HepG2 (cell line): ENCODE results near the gene LBX2. TPM values are rescaled to one million over a fixed set of nuclear protein-coding genes. Genes with fewer than 3 reads are reported as not detected.
A peak's percentile ranks its signal among the peaks of the same experiment; 100 is the strongest.

Source experiments
- ATAC-seq: fragments of 200-7000 bp; cut with Tn5 transposase; 3 replicates; pipeline ENCODE4 v1.9.1; 2020; ENCODE audit warnings: mild to moderate bottlenecking, moderate library complexity
- BruUV-seq: library from RNA; stranded (reverse); fragments of 400-500 nt; replicated peaks from 2 replicates; lab custom pipeline; 2021; lab: Mats Ljungman, UMichigan
- CTCF ChIA-PET: fragments of 300-600 bp; formaldehyde crosslinking; extraction: SDS; loops from one replicate; lab custom pipeline; 2021; ENCODE audit warnings: low total read pairs, inconsistent platforms, low intra/inter-chr PET ratio; lab: Yijun Ruan, JAX
- POLR2A ChIA-PET: fragments of 350-600 bp; sonication (Branson Sonifier 250); formaldehyde crosslinking; loops from one replicate; lab custom pipeline; 2020; ENCODE audit warnings: antibody characterized with exemption, inconsistent platforms; lab: Yijun Ruan, JAX
- DNase-seq: peaks from one replicate; pipeline ENCODE4 v3.0.0-alpha.2; 2015; ENCODE audit warnings: low spot score
- FAIRE-seq: peaks from 3 replicates; lab custom pipeline; 2011; peaks lifted over from hg19 to GRCh38; lab: Jason Lieb, UNC
- H2AFZ ChIP-seq: one replicate; pipeline ENCODE4 v1.6.1; 2011; ENCODE audit warnings: low read length, inconsistent platforms
- H3K27ac ChIP-seq: fragments of 300-600 bp; 3 replicates; pipeline ENCODE4 v1.8.0; 2011; ENCODE audit warnings: mixed run types, mild to moderate bottlenecking, mixed read lengths, low read length, inconsistent platforms; ENCODE audit not compliant: insufficient read depth; ENCODE audit errors: extremely low read length
- H3K27me3 ChIP-seq, 2 experiments: fragments of 200-600 bp in 1 of 2; 2 replicates in 1 of 2; 3 replicates in 1 of 2; pipeline versions ENCODE4 v1.6.0 to v1.8.0; 2011; ENCODE audit warnings: low read length in 2 of 2, mild to moderate bottlenecking in 2 of 2, moderate library complexity in 2 of 2, inconsistent platforms in 1 of 2; ENCODE audit not compliant: insufficient read depth in 2 of 2, control insufficient read depth in 1 of 2
- H3K36me3 ChIP-seq, 2 experiments: fragments of 200-600 bp in 1 of 2; replicated peaks in 1 of 2; 2 replicates in 1 of 2; 3 replicates in 1 of 2; pipeline versions ENCODE4 v1.5.1 to v1.8.0; 2011; ENCODE audit warnings: low read length in 2 of 2, inconsistent platforms in 1 of 2; ENCODE audit not compliant: insufficient read depth in 2 of 2, control insufficient read depth in 1 of 2
- H3K4me1 ChIP-seq: 2 replicates; pipeline ENCODE4 v1.5.1; 2012; ENCODE audit warnings: low read length, inconsistent platforms; ENCODE audit not compliant: insufficient read depth
- H3K4me2 ChIP-seq: 2 replicates; pipeline ENCODE4 v1.6.0; 2011; ENCODE audit warnings: low read depth, low read length, inconsistent platforms
- H3K4me3 ChIP-seq, 3 experiments: fragments of 200-600 bp in 1 of 3; sonication (generic), shearing (Covaris generic) in 1 of 3; replicated peaks in 1 of 3; 2 replicates each; pipeline ENCODE4 v1.5.1; 2011 to 2016; ENCODE audit warnings: low read length in 3 of 3, inconsistent platforms in 2 of 3, low read depth in 2 of 3, mild to moderate bottlenecking in 2 of 3, control low read depth in 1 of 3, mixed read lengths in 1 of 3; ENCODE audit not compliant: insufficient read depth in 1 of 3
- H3K79me2 ChIP-seq: one replicate; pipeline ENCODE4 v1.6.1; 2011; ENCODE audit warnings: low read length, inconsistent platforms; ENCODE audit not compliant: insufficient read depth
- H3K9ac ChIP-seq: 2 replicates; pipeline ENCODE4 v1.6.0; 2011; ENCODE audit warnings: mild to moderate bottlenecking, low read depth, low read length, inconsistent platforms; ENCODE audit not compliant: insufficient read depth
- H3K9me3 ChIP-seq: 2 replicates; pipeline ENCODE4 v1.5.1; 2012; ENCODE audit warnings: mild to moderate bottlenecking, low read length
- H4K20me1 ChIP-seq: 2 replicates; pipeline ENCODE4 v1.6.0; 2011; ENCODE audit warnings: inconsistent platforms, mild to moderate bottlenecking, low read length, moderate library complexity; ENCODE audit not compliant: insufficient read depth
- TEAD2 ChIP-seq: sonication (generic); formaldehyde crosslinking; IDR thresholded peaks from 2 replicates; pipeline ENCODE4 v1.9.0; 2021; ENCODE audit warnings: missing genetic modification reagents
- ZFX ChIP-seq: sonication (generic); formaldehyde crosslinking; IDR thresholded peaks from 2 replicates; pipeline ENCODE4 v1.4.0; 2020; ENCODE audit warnings: mild to moderate bottlenecking, low read depth, missing genetic modification reagents, moderate library complexity
- ZNF672 ChIP-seq: sonication (generic); formaldehyde crosslinking; IDR thresholded peaks from 2 replicates; pipeline ENCODE4 v1.8.1; 2022; ENCODE audit warnings: missing genetic modification reagents
- WGBS: methylation state at CpG from one replicate; pipeline ENCODE4 v1.1.6; 2017; ENCODE audit warnings: low lambda C conversion rate; 5-methylcytosine and 5-hydroxymethylcytosine counted together
- in situ Hi-C: cut with HindIII; loops from 2 replicates; pipeline ENCODE4 v1.10.0; 2017; ENCODE audit warnings: low pct_unique_long_range_greater_than_20kb; ENCODE audit not compliant: extremely low pct_ligation_motif_present
- intact Hi-C: fragments of 100-400 bp; cut with micrococcal nuclease; formaldehyde crosslinking; loops from one replicate; pipeline ENCODE4 v1.10.0; 2022; ENCODE audit not compliant: unreplicated experiment
- polyA plus RNA-seq, 8 experiments: library from polyadenylated mRNA; depleted of rRNA in 3 of 8; stranded (reverse) in 7 of 8; unstranded in 1 of 8; fragments of >200 nt; fragmentation: Illumina TruSeq in 4 of 8; extraction: Trizol in 4 of 8; gene quantifications; 2 replicates each; pipeline versions ENCODE4 v1.2.1 to v1.2.3, GENCODE V29; 2011 to 2016; ENCODE audit warnings: low read depth in 4 of 8, missing spikeins in 1 of 8, mixed read lengths in 1 of 8; ENCODE audit not compliant: insufficient read depth in 1 of 8
- total RNA-seq, 5 experiments: library from RNA; depleted of rRNA; stranded (reverse); fragments of >200 nt; fragmentation: Illumina TruSeq; extraction: Trizol; gene quantifications; 2 replicates each; pipeline ENCODE4 v1.2.3, GENCODE V29; 2016; ENCODE audit warnings: low read depth in 1 of 5
- TF ChIP-seq, protein P1 (sequence below): sonication (generic); formaldehyde crosslinking; conservative IDR thresholded peaks from 2 replicates; pipeline ENCODE4 v1.8.1; 2023; ENCODE audit warnings: missing genetic modification reagents
- TF ChIP-seq, protein P2 (sequence below): sonication (generic); formaldehyde crosslinking; IDR thresholded peaks from 2 replicates; pipeline ENCODE4 v1.4.0; 2020; ENCODE audit warnings: mild to moderate bottlenecking, missing genetic modification reagents
- TF ChIP-seq, protein P3 (sequence below): sonication (generic); formaldehyde crosslinking; IDR thresholded peaks from 2 replicates; pipeline ENCODE4 v1.5.1; 2020; ENCODE audit warnings: mild to moderate bottlenecking, missing genetic modification reagents, borderline replicate concordance
- TF ChIP-seq, protein P4 (sequence below): sonication (generic); formaldehyde crosslinking; IDR thresholded peaks from 2 replicates; pipeline ENCODE4 v1.4.0; 2020; ENCODE audit warnings: missing genetic modification reagents, mild to moderate bottlenecking, borderline replicate concordance
- TF ChIP-seq, protein P5 (sequence below): sonication (generic); formaldehyde crosslinking; IDR thresholded peaks from 2 replicates; pipeline ENCODE4 v1.5.0; 2020; ENCODE audit warnings: missing genetic modification reagents

The LBX2 gene
- total and polyA plus RNA-seq, 2 of the 13 experiments (the other 11 are each of a cell fraction or from before 2014, with no cell fraction given) = 6.4 to 8.1 TPM

DNA sequence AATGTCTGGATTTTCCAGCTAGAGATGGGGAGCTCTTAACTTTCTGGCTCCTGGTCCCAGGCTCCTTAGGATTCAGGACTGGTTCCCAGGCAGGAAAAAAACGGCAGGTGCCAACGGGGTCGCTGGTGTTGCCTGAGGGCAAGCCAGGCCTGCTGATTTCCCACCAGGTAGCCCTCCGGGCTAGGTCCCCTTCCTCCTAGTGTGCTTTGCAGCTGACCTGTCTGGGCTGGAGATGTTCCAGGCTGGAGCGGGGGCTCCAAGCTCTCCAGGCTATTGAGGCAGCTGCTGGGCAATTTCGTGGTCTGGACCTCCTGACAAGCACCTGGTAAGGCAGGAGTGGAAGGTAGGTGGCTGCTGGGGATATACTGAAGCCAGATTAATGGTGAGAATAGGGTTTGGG lies 24.9 kb downstream of the LBX2 start:
- in situ Hi-C loops = no loop called here
- Histone ChIP-seq H3K9me3 (no peaks in the 10 kb centered on the region), H3K4me1 (peaks cover 56% of the 10 kb centered on the region), H3K4me2 (no peak overlapping the region), H3K9ac (no peak overlapping the region), H4K20me1 (no peaks in the 10 kb centered on the region), H3K27ac (no peak overlapping the region), H3K27me3 (no peaks in the 10 kb centered on the region; a peak in 1 of 5 replicates), H3K79me2 (peaks cover 12% of the 10 kb centered on the region), H3K36me3 (peaks cover 7 to 23% of the 10 kb centered on the region in 2 experiments), H2AFZ (no peak overlapping the region), H3K4me3 (no peak overlapping the region)
- ATAC-seq (no peak), DNase-seq (no peak), FAIRE-seq (no peak)
- ChIA-PET POLR2A (interaction anchor here (0.6 to 20.6 kb wide), 8 partner anchors 7 to 55 kb away, joined by 3 to 795 read pairs (median 6); partner anchors contain the start of genes AUP1, CCDC142, HTRA2 and INO80B), CTCF (no interaction called here)
- BruUV-seq = no TSS peak
- 95% methylated on average over 6 of the region's 6 CpGs for WGBS
- intact Hi-C loops = no loop called here
- TF ChIP-seq, protein P1, sequence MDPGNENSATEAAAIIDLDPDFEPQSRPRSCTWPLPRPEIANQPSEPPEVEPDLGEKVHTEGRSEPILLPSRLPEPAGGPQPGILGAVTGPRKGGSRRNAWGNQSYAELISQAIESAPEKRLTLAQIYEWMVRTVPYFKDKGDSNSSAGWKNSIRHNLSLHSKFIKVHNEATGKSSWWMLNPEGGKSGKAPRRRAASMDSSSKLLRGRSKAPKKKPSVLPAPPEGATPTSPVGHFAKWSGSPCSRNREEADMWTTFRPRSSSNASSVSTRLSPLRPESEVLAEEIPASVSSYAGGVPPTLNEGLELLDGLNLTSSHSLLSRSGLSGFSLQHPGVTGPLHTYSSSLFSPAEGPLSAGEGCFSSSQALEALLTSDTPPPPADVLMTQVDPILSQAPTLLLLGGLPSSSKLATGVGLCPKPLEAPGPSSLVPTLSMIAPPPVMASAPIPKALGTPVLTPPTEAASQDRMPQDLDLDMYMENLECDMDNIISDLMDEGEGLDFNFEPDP (CRISPR knock-in tag) = 0 out of 2 replicates have a peak, but pooled peaks have one; percentile 29
- TF ChIP-seq, protein P2, sequence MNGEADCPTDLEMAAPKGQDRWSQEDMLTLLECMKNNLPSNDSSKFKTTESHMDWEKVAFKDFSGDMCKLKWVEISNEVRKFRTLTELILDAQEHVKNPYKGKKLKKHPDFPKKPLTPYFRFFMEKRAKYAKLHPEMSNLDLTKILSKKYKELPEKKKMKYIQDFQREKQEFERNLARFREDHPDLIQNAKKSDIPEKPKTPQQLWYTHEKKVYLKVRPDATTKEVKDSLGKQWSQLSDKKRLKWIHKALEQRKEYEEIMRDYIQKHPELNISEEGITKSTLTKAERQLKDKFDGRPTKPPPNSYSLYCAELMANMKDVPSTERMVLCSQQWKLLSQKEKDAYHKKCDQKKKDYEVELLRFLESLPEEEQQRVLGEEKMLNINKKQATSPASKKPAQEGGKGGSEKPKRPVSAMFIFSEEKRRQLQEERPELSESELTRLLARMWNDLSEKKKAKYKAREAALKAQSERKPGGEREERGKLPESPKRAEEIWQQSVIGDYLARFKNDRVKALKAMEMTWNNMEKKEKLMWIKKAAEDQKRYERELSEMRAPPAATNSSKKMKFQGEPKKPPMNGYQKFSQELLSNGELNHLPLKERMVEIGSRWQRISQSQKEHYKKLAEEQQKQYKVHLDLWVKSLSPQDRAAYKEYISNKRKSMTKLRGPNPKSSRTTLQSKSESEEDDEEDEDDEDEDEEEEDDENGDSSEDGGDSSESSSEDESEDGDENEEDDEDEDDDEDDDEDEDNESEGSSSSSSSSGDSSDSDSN (CRISPR knock-in tag) = 0 out of 2 replicates have a peak, but pooled peaks have one; percentile 15
- TF ChIP-seq ZNF672 = no peak
- TF ChIP-seq, protein P3, sequence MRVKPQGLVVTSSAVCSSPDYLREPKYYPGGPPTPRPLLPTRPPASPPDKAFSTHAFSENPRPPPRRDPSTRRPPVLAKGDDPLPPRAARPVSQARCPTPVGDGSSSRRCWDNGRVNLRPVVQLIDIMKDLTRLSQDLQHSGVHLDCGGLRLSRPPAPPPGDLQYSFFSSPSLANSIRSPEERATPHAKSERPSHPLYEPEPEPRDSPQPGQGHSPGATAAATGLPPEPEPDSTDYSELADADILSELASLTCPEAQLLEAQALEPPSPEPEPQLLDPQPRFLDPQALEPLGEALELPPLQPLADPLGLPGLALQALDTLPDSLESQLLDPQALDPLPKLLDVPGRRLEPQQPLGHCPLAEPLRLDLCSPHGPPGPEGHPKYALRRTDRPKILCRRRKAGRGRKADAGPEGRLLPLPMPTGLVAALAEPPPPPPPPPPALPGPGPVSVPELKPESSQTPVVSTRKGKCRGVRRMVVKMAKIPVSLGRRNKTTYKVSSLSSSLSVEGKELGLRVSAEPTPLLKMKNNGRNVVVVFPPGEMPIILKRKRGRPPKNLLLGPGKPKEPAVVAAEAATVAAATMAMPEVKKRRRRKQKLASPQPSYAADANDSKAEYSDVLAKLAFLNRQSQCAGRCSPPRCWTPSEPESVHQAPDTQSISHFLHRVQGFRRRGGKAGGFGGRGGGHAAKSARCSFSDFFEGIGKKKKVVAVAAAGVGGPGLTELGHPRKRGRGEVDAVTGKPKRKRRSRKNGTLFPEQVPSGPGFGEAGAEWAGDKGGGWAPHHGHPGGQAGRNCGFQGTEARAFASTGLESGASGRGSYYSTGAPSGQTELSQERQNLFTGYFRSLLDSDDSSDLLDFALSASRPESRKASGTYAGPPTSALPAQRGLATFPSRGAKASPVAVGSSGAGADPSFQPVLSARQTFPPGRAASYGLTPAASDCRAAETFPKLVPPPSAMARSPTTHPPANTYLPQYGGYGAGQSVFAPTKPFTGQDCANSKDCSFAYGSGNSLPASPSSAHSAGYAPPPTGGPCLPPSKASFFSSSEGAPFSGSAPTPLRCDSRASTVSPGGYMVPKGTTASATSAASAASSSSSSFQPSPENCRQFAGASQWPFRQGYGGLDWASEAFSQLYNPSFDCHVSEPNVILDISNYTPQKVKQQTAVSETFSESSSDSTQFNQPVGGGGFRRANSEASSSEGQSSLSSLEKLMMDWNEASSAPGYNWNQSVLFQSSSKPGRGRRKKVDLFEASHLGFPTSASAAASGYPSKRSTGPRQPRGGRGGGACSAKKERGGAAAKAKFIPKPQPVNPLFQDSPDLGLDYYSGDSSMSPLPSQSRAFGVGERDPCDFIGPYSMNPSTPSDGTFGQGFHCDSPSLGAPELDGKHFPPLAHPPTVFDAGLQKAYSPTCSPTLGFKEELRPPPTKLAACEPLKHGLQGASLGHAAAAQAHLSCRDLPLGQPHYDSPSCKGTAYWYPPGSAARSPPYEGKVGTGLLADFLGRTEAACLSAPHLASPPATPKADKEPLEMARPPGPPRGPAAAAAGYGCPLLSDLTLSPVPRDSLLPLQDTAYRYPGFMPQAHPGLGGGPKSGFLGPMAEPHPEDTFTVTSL (CRISPR knock-in tag) = no peak
- TF ChIP-seq, protein P4, sequence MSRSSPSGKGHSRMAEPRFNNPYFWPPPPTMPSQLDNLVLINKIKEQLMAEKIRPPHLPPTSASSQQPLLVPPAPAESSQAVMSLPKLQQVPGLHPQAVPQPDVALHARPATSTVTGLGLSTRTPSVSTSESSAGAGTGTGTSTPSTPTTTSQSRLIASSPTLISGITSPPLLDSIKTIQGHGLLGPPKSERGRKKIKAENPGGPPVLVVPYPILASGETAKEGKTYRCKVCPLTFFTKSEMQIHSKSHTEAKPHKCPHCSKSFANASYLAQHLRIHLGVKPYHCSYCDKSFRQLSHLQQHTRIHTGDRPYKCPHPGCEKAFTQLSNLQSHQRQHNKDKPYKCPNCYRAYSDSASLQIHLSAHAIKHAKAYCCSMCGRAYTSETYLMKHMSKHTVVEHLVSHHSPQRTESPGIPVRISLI = no peak
- TF ChIP-seq TEAD2 (CRISPR knock-in tag) = no peak
- TF ChIP-seq ZFX (CRISPR knock-in tag) = no peak
- TF ChIP-seq, protein P5, sequence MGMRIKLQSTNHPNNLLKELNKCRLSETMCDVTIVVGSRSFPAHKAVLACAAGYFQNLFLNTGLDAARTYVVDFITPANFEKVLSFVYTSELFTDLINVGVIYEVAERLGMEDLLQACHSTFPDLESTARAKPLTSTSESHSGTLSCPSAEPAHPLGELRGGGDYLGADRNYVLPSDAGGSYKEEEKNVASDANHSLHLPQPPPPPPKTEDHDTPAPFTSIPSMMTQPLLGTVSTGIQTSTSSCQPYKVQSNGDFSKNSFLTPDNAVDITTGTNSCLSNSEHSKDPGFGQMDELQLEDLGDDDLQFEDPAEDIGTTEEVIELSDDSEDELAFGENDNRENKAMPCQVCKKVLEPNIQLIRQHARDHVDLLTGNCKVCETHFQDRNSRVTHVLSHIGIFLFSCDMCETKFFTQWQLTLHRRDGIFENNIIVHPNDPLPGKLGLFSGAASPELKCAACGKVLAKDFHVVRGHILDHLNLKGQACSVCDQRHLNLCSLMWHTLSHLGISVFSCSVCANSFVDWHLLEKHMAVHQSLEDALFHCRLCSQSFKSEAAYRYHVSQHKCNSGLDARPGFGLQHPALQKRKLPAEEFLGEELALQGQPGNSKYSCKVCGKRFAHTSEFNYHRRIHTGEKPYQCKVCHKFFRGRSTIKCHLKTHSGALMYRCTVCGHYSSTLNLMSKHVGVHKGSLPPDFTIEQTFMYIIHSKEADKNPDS (CRISPR knock-in tag) = 0 out of 2 replicates have a peak, but pooled peaks have one; percentile 24
